H1 (cell line): ENCODE measurements around the gene TUBA3C. TPM values are rescaled to one million over a fixed set of nuclear protein-coding genes. Genes with fewer than 3 reads are reported as not detected.

Experiments
- TAF7 ChIP-seq: optimal IDR thresholded peaks from 2 replicates; pipeline ENCODE3; 2011; ENCODE audit warnings: low read depth, mild to moderate bottlenecking, inconsistent platforms, low read length, moderate library complexity, borderline replicate concordance
- polyA plus RNA-seq, 7 experiments: library from polyadenylated mRNA; depleted of rRNA in 3 of 7; stranded (reverse) in 5 of 7; unstranded in 2 of 7; fragments of >200 nt in 5 of 7; fragments of 200-250 nt in 2 of 7; gene quantifications; 1 replicate in 5 of 7; 2 replicates in 1 of 7; 4 replicates in 1 of 7; pipeline versions ENCODE4 v1.2.1 to v1.2.3, GENCODE V29; 2011 to 2013; ENCODE audit warnings: missing spikeins in 2 of 7, mixed read lengths in 2 of 7
- total RNA-seq: library from RNA; stranded (reverse); fragmentation: NEBNext Ultra II Directional; extraction: Animal tissue kit (Norgen Biotek cat#: 25700); gene quantifications from 2 replicates; pipeline ENCODE4 v1.2.1, GENCODE V29; 2021

Gene TUBA3C
- total and polyA plus RNA-seq, 2 of the 8 experiments (the other 6 are each of a cell fraction or from before 2014, with no cell fraction given), result not detected

- TF ChIP-seq TAF7, result no peak
These were observed 21.7 kb downstream of the TUBA3C start (continued) for GRCh38 chr13:19159761-19160420.
